Measurements from ENCODE around the gene GSDME.
A peak's percentile ranks its signal among the peaks of the same experiment; 100 is the strongest.

GRCh38 chr7:24757353-24758275, at the start of gene GSDME:
- TF ChIP-seq CTCF (IDR thresholded peaks at IDR 0.05 in 4 of 5, conservative IDR thresholded peaks at IDR 0.05 in 1 of 5), result no peak
- peak; percentile 62 to 67 for TF ChIP-seq POLR2A (IDR thresholded peaks at IDR 0.05)
